Endometrial microvascular endothelial cells (primary cell): ENCODE measurements around the gene SRSF10. TPM values are rescaled to one million over a fixed set of nuclear protein-coding genes. Genes with fewer than 3 reads are reported as not detected.

Source experiments
- in situ Hi-C: cut with HindIII; loops from 2 replicates; pipeline ENCODE4 v1.10.0; 2017; ENCODE audit warnings: low sequenced_read_pairs, low pct_unique_long_range_greater_than_20kb; ENCODE audit errors: inconsistent ontology term
- total RNA-seq: library from RNA; depleted of rRNA; stranded (reverse); fragments of >200 nt; gene quantifications from one replicate; pipeline ENCODE4 v1.2.3, GENCODE V29; 2015; ENCODE audit errors: inconsistent ontology term

SRSF10 gene
- total RNA-seq, 1 donor from 2014 or later: 68.3 TPM

- in situ Hi-C loops: no loop called here
Observed at GRCh38 chr1:23923592-23924499, 56.3 kb downstream of the SRSF10 start.

GRCh38 chr1:23922321-23922943 is 57.7 kb downstream of the SRSF10 start:
- in situ Hi-C loops: no loop called here

- in situ Hi-C loops: no loop called here
Observed at GRCh38 chr1:23916209-23917131, 63.7 kb downstream of the SRSF10 start.

- in situ Hi-C loops: no loop called here
Observed at GRCh38 chr1:23915466-23915865, 64.7 kb downstream of the SRSF10 start.

- in situ Hi-C loops: no loop called here
Observed at GRCh38 chr1:23914921-23915320, 65.2 kb downstream of the SRSF10 start.

Other genes with a start within 250 kb of the SRSF10 start
- 32.5 TPM for gene ELOA, start 236.9 kb downstream of the SRSF10 start, total RNA-seq
- gene PITHD1, start 201.9 kb downstream of the SRSF10 start, total RNA-seq: 57.3 TPM
- gene LYPLA2, start 189.2 kb downstream of the SRSF10 start, total RNA-seq: 167 TPM
- gene GALE, start 179.6 kb downstream of the SRSF10 start, total RNA-seq: 86.0 TPM
- 33.5 TPM for gene HMGCL, start 154.9 kb downstream of the SRSF10 start, total RNA-seq
- 9.7 TPM for gene FUCA1, start 112.0 kb downstream of the SRSF10 start, total RNA-seq
- not detected for gene CNR2, start 67.0 kb downstream of the SRSF10 start, total RNA-seq
- 100 TPM for gene PNRC2, start 20.5 kb downstream of the SRSF10 start, total RNA-seq
- not detected for gene MYOM3, start 131.8 kb upstream of the SRSF10 start, total RNA-seq
- not detected for gene IL22RA1, start 162.8 kb upstream of the SRSF10 start, total RNA-seq
- not detected for gene IFNLR1, start 207.0 kb upstream of the SRSF10 start, total RNA-seq